Stimulated activated naive CD8-positive, alpha-beta T cell treated with anti-CD3 and anti-CD28 coated beads, Interleukin-15, Interleukin-2, amounts not matched to agents 100 ng/mL and 50 ng/mL, for 24 hours (primary cell): ENCODE data around the gene C6orf118.

Experiments used
- H3K27ac Mint-ChIP-seq: one replicate; pipeline ENCODE4 v1.8.0; 2021; ENCODE audit warnings: mild to moderate bottlenecking, mixed read lengths
- H3K27me3 Mint-ChIP-seq: one replicate; pipeline ENCODE4 v1.8.0; 2021; ENCODE audit warnings: mixed read lengths
- H3K36me3 Mint-ChIP-seq: one replicate; pipeline ENCODE4 v1.8.0; 2021; ENCODE audit warnings: low read depth, mixed read lengths
- H3K4me1 Mint-ChIP-seq: one replicate; pipeline ENCODE4 v1.8.0; 2021; ENCODE audit warnings: low read depth, mixed read lengths
- H3K4me3 Mint-ChIP-seq: one replicate; pipeline ENCODE4 v1.8.0; 2021; ENCODE audit warnings: mild to moderate bottlenecking, mixed read lengths
- H3K9me3 Mint-ChIP-seq: one replicate; pipeline ENCODE4 v1.8.0; 2021; ENCODE audit warnings: mixed read lengths

The C6orf118 gene

GRCh38 chr6:165308926-165309731, at the start of gene C6orf118:
Gene C6orf118 (minus strand): TSS chr6:165309605. CDS start chr6:165309586, 19 bp downstream.
- no peaks in the 10 kb centered on the region for H3K9me3 Mint-ChIP-seq
- H3K27me3 Mint-ChIP-seq, result no peaks in the 10 kb centered on the region
- H3K36me3 Mint-ChIP-seq, result no peaks in the 10 kb centered on the region
- no peak within 1 kb of the TSS for H3K4me3 Mint-ChIP-seq
- no peak within 1 kb of the TSS for H3K27ac Mint-ChIP-seq
- peaks cover 5% of the 10 kb centered on the region for H3K4me1 Mint-ChIP-seq

DNA sequence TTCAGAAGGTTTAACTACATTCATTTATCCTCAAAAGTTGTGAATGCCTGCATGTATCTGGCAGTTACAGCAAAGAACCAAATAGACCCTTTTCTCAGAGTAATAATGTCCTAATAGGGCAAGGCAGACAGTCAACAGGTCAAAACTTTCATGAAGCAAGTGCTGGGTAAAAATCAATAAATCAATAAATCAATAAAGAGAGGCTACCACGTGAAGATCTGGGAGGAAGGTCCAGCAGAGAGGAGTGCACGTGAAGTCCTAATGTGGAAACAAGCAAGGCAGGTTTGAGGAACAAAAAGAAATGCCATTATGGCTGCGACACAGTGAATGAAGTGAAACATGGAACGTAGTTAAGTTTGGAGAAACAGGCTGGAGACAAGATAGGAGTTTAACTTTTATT, 36.3 kb upstream of the C6orf118 start:
- Mint-ChIP-seq H3K9me3 (peaks cover 9% of the 10 kb centered on the region), H3K27ac (no peak overlapping the region), H3K27me3 (no peaks in the 10 kb centered on the region), H3K4me1 (no peaks in the 10 kb centered on the region), H3K4me3 (no peak overlapping the region), H3K36me3 (no peaks in the 10 kb centered on the region)

GRCh38 chr6:165340532-165340931, 31.1 kb upstream of the C6orf118 start:
- Mint-ChIP-seq H3K27me3 (no peaks in the 10 kb centered on the region), H3K36me3 (no peaks in the 10 kb centered on the region), H3K4me1 (no peaks in the 10 kb centered on the region), H3K27ac (no peak overlapping the region), H3K4me3 (no peak overlapping the region), H3K9me3 (peaks cover 4% of the 10 kb centered on the region)

GRCh38 chr6:165325609-165326008, 16.2 kb upstream of the C6orf118 start:
- Mint-ChIP-seq H3K27ac (no peak overlapping the region), H3K36me3 (no peaks in the 10 kb centered on the region), H3K4me3 (no peak overlapping the region), H3K27me3 (no peaks in the 10 kb centered on the region), H3K4me1 (no peaks in the 10 kb centered on the region), H3K9me3 (peaks cover 7% of the 10 kb centered on the region)

- Mint-ChIP-seq H3K4me1 (no peaks in the 10 kb centered on the region), H3K9me3 (peaks cover 14% of the 10 kb centered on the region), H3K27ac (no peak overlapping the region), H3K36me3 (no peaks in the 10 kb centered on the region), H3K27me3 (no peaks in the 10 kb centered on the region), H3K4me3 (no peak overlapping the region)
Measured at GRCh38 chr6:165321555-165322145, 12.2 kb upstream of the C6orf118 start.

DNA sequence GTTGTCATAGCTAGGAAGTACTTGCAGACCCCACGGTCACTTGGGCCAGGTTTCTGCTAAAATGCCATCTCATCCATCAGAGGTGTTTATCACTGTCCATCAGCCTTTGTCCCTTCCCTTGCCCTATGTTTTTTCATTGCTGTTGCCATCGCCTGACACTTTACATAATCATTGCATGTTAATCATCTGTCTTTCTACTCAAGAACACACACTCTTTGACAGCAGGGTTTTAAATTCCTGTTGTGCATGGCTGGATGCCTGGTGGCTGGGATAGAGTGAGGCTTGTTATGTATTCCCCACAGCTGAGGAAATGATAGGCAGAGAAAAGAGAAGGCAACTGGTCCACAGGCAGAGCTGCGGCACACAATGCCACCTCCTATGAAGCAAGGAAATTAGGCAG, 11.7 kb upstream of the C6orf118 start:
- Mint-ChIP-seq H3K27ac (no peak overlapping the region), H3K9me3 (peaks cover 14% of the 10 kb centered on the region), H3K4me3 (no peak overlapping the region), H3K4me1 (no peaks in the 10 kb centered on the region), H3K36me3 (no peaks in the 10 kb centered on the region), H3K27me3 (no peaks in the 10 kb centered on the region)

- Mint-ChIP-seq H3K27me3 (no peaks in the 10 kb centered on the region), H3K36me3 (no peaks in the 10 kb centered on the region), H3K27ac (no peak overlapping the region), H3K4me3 (no peak overlapping the region), H3K4me1 (no peaks in the 10 kb centered on the region), H3K9me3 (peaks cover 14% of the 10 kb centered on the region)
Measured at GRCh38 chr6:165317723-165318122, 8.3 kb upstream of the C6orf118 start.

DNA sequence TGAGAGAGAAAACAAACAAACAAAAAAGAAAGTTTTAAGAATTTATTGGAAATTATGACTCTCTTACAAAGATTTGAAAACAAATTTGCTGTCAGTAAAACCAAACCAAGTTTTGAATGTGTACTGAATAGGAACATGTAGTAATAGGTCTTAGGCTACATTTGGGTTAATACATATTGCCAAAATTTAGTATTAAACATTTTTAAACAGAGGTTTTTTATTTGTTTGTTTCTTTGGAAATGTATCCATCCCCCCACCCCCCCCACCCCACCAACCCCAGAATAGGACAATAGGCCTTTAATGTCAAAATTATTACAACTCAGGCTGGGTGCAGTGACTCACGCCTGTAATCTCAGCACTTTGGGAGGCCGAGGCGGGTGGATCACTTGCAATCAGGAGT, 2.5 kb downstream of the C6orf118 start:
- Mint-ChIP-seq H3K4me1 (peaks cover 5% of the 10 kb centered on the region), H3K27ac (no peak overlapping the region), H3K36me3 (no peaks in the 10 kb centered on the region), H3K9me3 (no peaks in the 10 kb centered on the region), H3K4me3 (no peak overlapping the region), H3K27me3 (no peaks in the 10 kb centered on the region)

DNA sequence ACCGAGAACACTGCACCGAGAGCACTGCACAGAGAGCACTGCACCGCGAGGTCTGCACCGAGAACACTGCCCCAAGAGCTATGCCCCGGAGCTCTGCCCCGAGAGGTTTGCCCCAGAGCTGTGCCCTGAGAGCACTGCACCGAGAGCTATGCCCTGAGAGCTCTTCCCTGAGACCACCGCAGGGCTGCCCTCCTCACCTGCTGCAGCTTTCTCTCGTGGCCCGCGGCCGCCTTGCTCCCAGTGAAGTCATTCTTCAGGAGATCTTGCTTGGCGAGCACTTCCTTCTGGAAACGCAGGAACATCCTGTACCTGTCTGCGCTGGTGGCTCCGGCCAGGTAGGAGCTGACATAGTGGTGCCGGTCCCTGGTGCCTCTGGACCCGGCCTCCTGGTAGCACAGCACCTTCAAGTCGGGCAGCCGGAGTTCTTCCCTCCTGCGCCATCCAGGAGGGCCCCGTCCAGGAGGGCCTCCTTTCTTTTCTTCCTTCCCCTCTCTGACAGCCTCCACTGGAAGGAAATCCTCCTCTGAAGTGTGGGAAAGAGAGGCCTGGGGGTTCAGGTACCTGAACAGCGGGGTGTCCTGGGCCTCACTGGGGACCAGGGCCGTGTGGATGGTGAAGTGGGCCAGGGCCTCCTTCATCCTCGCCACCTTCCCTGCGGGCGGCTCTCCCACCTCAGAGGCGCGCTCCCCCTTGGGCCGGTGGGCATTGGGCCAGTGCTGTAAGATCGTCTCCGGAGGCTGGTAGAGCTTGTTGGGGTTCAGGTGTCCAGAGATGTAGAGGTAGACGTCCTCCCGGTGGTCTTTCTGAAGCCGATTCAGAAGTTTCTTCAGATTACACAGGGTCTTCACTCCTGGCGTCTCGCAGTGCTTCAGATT, 7.8 kb downstream of the C6orf118 start:
- no peak overlapping the region for H3K4me3 Mint-ChIP-seq
- no peaks in the 10 kb centered on the region for H3K36me3 Mint-ChIP-seq
- H3K4me1 Mint-ChIP-seq, result no peaks in the 10 kb centered on the region
- no peak overlapping the region for H3K27ac Mint-ChIP-seq
- no peaks in the 10 kb centered on the region for H3K27me3 Mint-ChIP-seq
- peaks cover 4% of the 10 kb centered on the region for H3K9me3 Mint-ChIP-seq

GRCh38 chr6:165300422-165300936, 8.9 kb downstream of the C6orf118 start:
- H3K36me3 Mint-ChIP-seq, result no peaks in the 10 kb centered on the region
- no peaks in the 10 kb centered on the region for H3K4me1 Mint-ChIP-seq
- no peak overlapping the region for H3K4me3 Mint-ChIP-seq
- H3K9me3 Mint-ChIP-seq, result peaks cover 4% of the 10 kb centered on the region
- no peaks in the 10 kb centered on the region for H3K27me3 Mint-ChIP-seq
- H3K27ac Mint-ChIP-seq, result no peak overlapping the region

- Mint-ChIP-seq H3K4me3 (no peak overlapping the region), H3K27me3 (no peaks in the 10 kb centered on the region), H3K27ac (no peak overlapping the region), H3K36me3 (no peaks in the 10 kb centered on the region), H3K4me1 (no peaks in the 10 kb centered on the region), H3K9me3 (peaks cover 4% of the 10 kb centered on the region)
Measured at GRCh38 chr6:165298875-165299274, 10.5 kb downstream of the C6orf118 start.

- H3K27me3 Mint-ChIP-seq, result no peaks in the 10 kb centered on the region
- no peaks in the 10 kb centered on the region for H3K36me3 Mint-ChIP-seq
- H3K27ac Mint-ChIP-seq, result no peak overlapping the region
- no peaks in the 10 kb centered on the region for H3K4me1 Mint-ChIP-seq
- H3K9me3 Mint-ChIP-seq, result peaks cover 4% of the 10 kb centered on the region
- H3K4me3 Mint-ChIP-seq, result no peak overlapping the region
Measured at GRCh38 chr6:165298402-165298801, 11.0 kb downstream of the C6orf118 start.

- Mint-ChIP-seq H3K4me1 (no peaks in the 10 kb centered on the region), H3K4me3 (no peak overlapping the region), H3K27me3 (no peaks in the 10 kb centered on the region), H3K36me3 (no peaks in the 10 kb centered on the region), H3K9me3 (peaks cover 7% of the 10 kb centered on the region), H3K27ac (no peak overlapping the region)
Measured at GRCh38 chr6:165292657-165293056, 16.7 kb downstream of the C6orf118 start.

- Mint-ChIP-seq H3K27ac (no peak overlapping the region), H3K9me3 (peaks cover 6% of the 10 kb centered on the region), H3K4me1 (no peaks in the 10 kb centered on the region)
Measured at GRCh38 chr6:165274611-165275010, 34.8 kb downstream of the C6orf118 start.

GRCh38 chr6:165272585-165272984, 36.8 kb downstream of the C6orf118 start:
- no peaks in the 10 kb centered on the region for H3K27me3 Mint-ChIP-seq
- H3K4me3 Mint-ChIP-seq, result no peak overlapping the region
- peaks cover 13% of the 10 kb centered on the region for H3K9me3 Mint-ChIP-seq
- H3K27ac Mint-ChIP-seq, result no peak overlapping the region
- no peaks in the 10 kb centered on the region for H3K4me1 Mint-ChIP-seq
- no peaks in the 10 kb centered on the region for H3K36me3 Mint-ChIP-seq

More at GRCh38 chr6:165274611-165275010, 34.8 kb downstream of the C6orf118 start:
- no peaks in the 10 kb centered on the region for H3K36me3 Mint-ChIP-seq
- no peak overlapping the region for H3K4me3 Mint-ChIP-seq
- no peaks in the 10 kb centered on the region for H3K27me3 Mint-ChIP-seq
